ENCODE measurements around the gene TTLL12. TPM values are rescaled to one million over a fixed set of nuclear protein-coding genes. Genes with fewer than 3 reads are reported as not detected.

The TTLL12 gene
- polyA plus RNA-seq, 4 donors, result 19.7 to 60.6 (median 27.8) TPM

DNA sequence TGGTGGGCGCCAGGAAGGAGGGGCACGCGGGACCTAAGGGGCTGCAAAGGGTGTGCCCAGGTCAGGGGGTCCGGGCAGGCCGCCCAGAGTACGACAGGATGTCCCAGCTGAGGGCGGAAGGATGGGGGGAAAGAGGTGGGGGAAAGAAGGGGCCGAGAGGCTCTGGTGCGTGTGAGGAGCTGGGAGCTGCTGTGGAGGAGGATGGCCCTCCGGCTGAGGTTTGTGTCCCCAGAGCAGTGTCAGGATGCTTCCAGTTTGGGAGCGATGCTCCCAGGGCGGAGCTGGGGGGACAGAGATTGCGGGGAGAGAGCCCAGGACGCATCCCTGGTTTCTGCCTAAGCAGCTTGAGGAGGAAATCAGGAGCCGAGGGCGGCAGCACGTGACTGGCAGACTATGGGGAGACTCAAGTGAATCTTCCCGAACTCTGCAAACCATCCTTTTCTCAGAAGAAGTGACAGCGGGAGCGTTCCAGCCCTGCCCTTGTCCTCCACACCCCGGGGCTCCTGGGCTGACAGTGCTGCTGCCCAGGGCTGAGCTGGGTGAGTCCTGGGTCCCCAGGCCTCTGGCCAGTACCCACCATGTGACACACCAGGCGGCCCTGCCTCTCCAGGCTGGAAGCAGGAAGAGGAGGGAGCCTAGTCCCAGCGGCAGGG lies 19.7 kb upstream of the TTLL12 start:
- Histone ChIP-seq H3K36me3 (ENCODE audit: control insufficient read depth in 3 of 3, insufficient read depth in 2 of 3, low read depth in 1 of 3, low read length in 3 of 3) (no peaks in the 10 kb centered on the region), H3K4me3 (ENCODE audit: low read depth in 1 of 3, low read length in 3 of 3) (no peak overlapping the region), H3K4me1 (ENCODE audit: control insufficient read depth in 3 of 3, insufficient read depth in 2 of 3, low read depth in 1 of 3, low read length in 2 of 3) (no peaks in the 10 kb centered on the region), H3K27me3 (ENCODE audit: control insufficient read depth in 3 of 3, insufficient read depth in 3 of 3, low read length in 3 of 3) (no peaks in the 10 kb centered on the region), H3K27ac (ENCODE audit: low read depth in 1 of 3, low read length in 2 of 3) (no peak overlapping the region), H3K9me3 (ENCODE audit: control insufficient read depth in 2 of 2, insufficient read depth in 1 of 2, low read depth in 1 of 2, low read length in 1 of 2) (no peaks in the 10 kb centered on the region)
- DNase-seq (no peak), FAIRE-seq (no peak)
- 50 to 57% (median 57%) methylated on average over 22 to 23 of the region's 23 CpGs for WGBS, 3 donors

DNA sequence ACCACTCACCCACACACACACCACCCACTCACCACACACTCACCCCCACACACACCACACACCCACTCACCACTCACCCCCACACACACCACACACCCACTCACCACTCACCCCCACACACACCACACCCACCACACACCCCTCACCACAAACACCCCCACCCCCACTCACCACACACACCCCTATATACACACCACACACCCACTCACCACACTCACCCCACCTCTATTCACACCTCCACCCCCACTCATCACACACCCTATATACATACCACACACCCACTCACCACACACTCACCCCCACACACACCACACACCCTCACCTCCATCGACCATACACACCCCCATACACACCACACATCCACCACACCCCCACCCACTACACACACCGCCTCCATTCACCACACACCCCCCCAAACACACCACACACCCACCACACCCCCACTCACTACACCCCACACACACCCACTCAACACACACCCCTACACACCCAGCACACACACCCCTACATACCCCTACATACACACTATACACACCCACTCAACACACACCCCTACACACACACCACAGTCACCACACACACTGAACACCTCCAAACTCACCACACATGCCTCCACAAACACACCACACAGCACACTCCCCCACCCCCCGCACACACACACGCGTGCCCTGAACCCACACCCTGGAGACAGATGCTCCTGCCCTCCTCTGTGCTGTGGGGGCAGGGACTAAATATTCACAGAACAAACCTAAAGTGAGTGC lies 19.0 kb upstream of the TTLL12 start:
- H3K4me3 ChIP-seq (ENCODE audit: low read depth in 1 of 3, low read length in 3 of 3), result no peak overlapping the region
- H3K4me1 ChIP-seq (ENCODE audit: control insufficient read depth in 3 of 3, insufficient read depth in 2 of 3, low read depth in 1 of 3, low read length in 2 of 3), result no peaks in the 10 kb centered on the region
- H3K27me3 ChIP-seq (ENCODE audit: control insufficient read depth in 3 of 3, insufficient read depth in 3 of 3, low read length in 3 of 3), result no peaks in the 10 kb centered on the region
- H3K36me3 ChIP-seq (ENCODE audit: control insufficient read depth in 3 of 3, insufficient read depth in 2 of 3, low read depth in 1 of 3, low read length in 3 of 3), result no peaks in the 10 kb centered on the region
- no peak for DNase-seq
- FAIRE-seq, result no peak
- WGBS, 3 donors, result 50 to 69% (median 68%) methylated on average over 5 of the region's 5 CpGs
- no peaks in the 10 kb centered on the region for H3K9me3 ChIP-seq (ENCODE audit: control insufficient read depth in 2 of 2, insufficient read depth in 1 of 2, low read depth in 1 of 2, low read length in 1 of 2)
- no peak overlapping the region for H3K27ac ChIP-seq (ENCODE audit: low read depth in 1 of 3, low read length in 2 of 3)

DNA sequence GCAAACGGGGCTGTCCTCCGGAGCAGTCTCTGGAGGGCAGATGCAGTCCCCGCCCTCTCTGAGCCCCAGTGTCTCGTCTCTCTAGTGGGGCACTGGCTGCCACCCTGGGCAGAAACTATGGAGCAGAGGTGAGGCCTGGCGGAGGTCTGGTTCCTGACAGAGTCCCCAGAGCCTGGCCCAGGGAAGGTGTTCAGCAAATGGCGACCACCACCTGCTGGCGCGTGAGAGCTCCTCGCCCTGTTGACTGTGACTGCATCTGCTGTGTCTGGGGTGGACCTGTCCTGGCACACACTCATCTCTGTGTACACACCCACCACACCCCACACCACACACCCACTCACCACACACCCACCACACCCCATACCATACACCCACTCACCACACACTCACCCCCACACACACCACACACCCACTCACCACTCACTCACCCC lies 18.3 kb upstream of the TTLL12 start:
- no peak for FAIRE-seq
- Histone ChIP-seq H3K36me3 (ENCODE audit: control insufficient read depth in 3 of 3, insufficient read depth in 2 of 3, low read depth in 1 of 3, low read length in 3 of 3) (no peaks in the 10 kb centered on the region), H3K27ac (ENCODE audit: low read depth in 1 of 3, low read length in 2 of 3) (no peak overlapping the region), H3K27me3 (ENCODE audit: control insufficient read depth in 3 of 3, insufficient read depth in 3 of 3, low read length in 3 of 3) (no peaks in the 10 kb centered on the region), H3K4me1 (ENCODE audit: control insufficient read depth in 3 of 3, insufficient read depth in 2 of 3, low read depth in 1 of 3, low read length in 2 of 3) (no peaks in the 10 kb centered on the region), H3K9me3 (ENCODE audit: control insufficient read depth in 2 of 2, insufficient read depth in 1 of 2, low read depth in 1 of 2, low read length in 1 of 2) (no peaks in the 10 kb centered on the region), H3K4me3 (ENCODE audit: low read depth in 1 of 3, low read length in 3 of 3) (no peak overlapping the region)
- DNase-seq, result no peak
- WGBS, 3 donors, result 68 to 84% (median 76%) methylated on average over 9 of the region's 9 CpGs

DNA sequence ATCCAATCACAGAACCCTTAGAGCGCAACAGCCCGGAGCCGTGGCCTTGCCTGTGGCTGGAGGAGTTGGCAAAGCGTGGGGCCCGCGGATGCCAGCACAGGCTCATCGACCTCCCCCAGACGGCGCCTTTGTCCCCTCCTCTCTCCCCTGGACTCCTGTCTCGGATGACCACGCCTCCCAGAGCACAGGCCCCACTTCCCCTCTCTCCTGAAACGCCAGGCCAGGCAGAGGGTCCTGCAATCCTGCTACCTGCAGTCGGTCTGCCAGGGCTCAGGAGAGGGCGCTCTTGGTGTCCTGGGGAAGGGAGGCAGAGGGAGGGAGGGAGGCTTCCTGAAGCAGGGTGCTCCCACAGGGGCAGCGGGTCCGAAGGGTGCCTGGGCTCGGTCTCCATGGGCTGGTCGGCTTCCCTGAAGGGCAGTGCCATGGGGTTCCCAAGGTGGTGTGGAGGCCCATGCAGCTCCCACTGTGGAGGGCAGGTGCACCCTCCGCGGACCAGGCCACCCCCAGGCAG lies 16.6 kb upstream of the TTLL12 start:
- Histone ChIP-seq H3K4me1 (ENCODE audit: control insufficient read depth in 3 of 3, insufficient read depth in 2 of 3, low read depth in 1 of 3, low read length in 2 of 3) (no peaks in the 10 kb centered on the region), H3K36me3 (ENCODE audit: control insufficient read depth in 3 of 3, insufficient read depth in 2 of 3, low read depth in 1 of 3, low read length in 3 of 3) (no peaks in the 10 kb centered on the region), H3K27ac (ENCODE audit: low read depth in 1 of 3, low read length in 2 of 3) (no peak overlapping the region), H3K4me3 (ENCODE audit: low read depth in 1 of 3, low read length in 3 of 3) (no peak overlapping the region), H3K9me3 (ENCODE audit: control insufficient read depth in 2 of 2, insufficient read depth in 1 of 2, low read depth in 1 of 2, low read length in 1 of 2) (no peaks in the 10 kb centered on the region), H3K27me3 (ENCODE audit: control insufficient read depth in 3 of 3, insufficient read depth in 3 of 3, low read length in 3 of 3) (no peaks in the 10 kb centered on the region)
- WGBS, 3 donors, result 67 to 79% (median 69%) methylated on average over 19 to 20 of the region's 20 CpGs
- FAIRE-seq (no peak), DNase-seq (no peak)

DNA sequence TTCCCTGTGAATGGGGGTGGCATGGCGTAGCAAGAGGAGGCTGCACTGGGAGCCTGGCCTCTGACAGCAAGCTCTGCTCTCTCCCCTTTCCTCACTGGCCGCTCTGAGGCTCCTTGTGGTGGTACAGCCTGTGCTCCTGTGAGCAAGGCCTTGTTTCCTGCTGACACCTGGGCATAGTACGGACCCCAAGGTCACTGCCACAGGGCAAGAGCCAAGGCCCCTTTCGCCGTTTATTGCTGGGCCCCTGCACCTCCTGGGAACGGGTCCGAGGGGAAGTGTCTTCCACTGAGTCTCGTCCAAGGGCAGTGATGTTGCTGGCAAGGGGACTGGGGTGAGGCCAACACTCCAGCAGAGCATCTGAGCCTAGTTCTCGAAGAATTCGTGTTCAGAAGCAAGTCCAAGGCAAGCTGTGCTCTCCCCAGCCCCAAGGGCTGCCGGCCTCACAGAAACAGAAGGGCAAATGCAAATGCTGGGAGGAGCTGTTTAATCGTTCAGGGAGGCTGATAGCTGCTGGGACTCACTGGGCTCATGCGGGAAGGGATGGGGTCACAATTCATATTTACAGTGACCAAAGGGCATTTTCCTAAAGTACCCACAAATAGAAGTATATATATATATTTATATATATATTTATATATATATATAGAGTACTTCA lies 15.9 kb upstream of the TTLL12 start:
- no peak overlapping the region for H3K4me3 ChIP-seq (ENCODE audit: low read depth in 1 of 3, low read length in 3 of 3)
- no peaks in the 10 kb centered on the region for H3K27me3 ChIP-seq (ENCODE audit: control insufficient read depth in 3 of 3, insufficient read depth in 3 of 3, low read length in 3 of 3)
- H3K4me1 ChIP-seq (ENCODE audit: control insufficient read depth in 3 of 3, insufficient read depth in 2 of 3, low read depth in 1 of 3, low read length in 2 of 3), result no peaks in the 10 kb centered on the region
- no peaks in the 10 kb centered on the region for H3K9me3 ChIP-seq (ENCODE audit: control insufficient read depth in 2 of 2, insufficient read depth in 1 of 2, low read depth in 1 of 2, low read length in 1 of 2)
- H3K27ac ChIP-seq (ENCODE audit: low read depth in 1 of 3, low read length in 2 of 3), result no peak overlapping the region
- DNase-seq, result no peak
- 65 to 71% (median 69%) methylated on average over 13 of the region's 13 CpGs for WGBS, 3 donors
- FAIRE-seq, result no peak
- no peaks in the 10 kb centered on the region for H3K36me3 ChIP-seq (ENCODE audit: control insufficient read depth in 3 of 3, insufficient read depth in 2 of 3, low read depth in 1 of 3, low read length in 3 of 3)

DNA sequence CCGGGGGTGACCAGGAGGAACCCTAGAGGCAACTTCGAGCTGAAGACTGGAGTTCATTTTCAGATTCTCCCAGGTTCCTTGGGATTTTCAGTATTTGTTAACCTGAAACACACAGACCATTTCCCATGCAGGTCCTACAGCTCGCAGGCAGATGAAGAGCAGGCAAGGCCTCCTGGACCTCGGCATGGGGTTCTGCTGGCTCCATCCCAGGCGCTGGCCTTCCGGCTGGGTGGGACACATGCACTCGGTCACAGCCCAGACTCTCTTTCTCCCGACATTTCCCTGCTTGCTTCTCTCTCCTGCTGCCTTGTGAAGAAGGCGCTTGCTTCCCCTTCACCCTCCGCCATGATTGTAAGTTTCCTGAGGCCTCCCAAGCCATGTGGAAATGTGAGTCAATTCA lies 15.4 kb upstream of the TTLL12 start:
- FAIRE-seq, result no peak
- 90 to 96% (median 91%) methylated on average over 10 of the region's 10 CpGs for WGBS, 3 donors
- Histone ChIP-seq H3K27ac (ENCODE audit: low read depth in 1 of 3, low read length in 2 of 3) (no peak overlapping the region), H3K27me3 (ENCODE audit: control insufficient read depth in 3 of 3, insufficient read depth in 3 of 3, low read length in 3 of 3) (no peaks in the 10 kb centered on the region), H3K36me3 (ENCODE audit: control insufficient read depth in 3 of 3, insufficient read depth in 2 of 3, low read depth in 1 of 3, low read length in 3 of 3) (no peaks in the 10 kb centered on the region), H3K4me3 (ENCODE audit: low read depth in 1 of 3, low read length in 3 of 3) (no peak overlapping the region), H3K4me1 (ENCODE audit: control insufficient read depth in 3 of 3, insufficient read depth in 2 of 3, low read depth in 1 of 3, low read length in 2 of 3) (no peaks in the 10 kb centered on the region), H3K9me3 (ENCODE audit: control insufficient read depth in 2 of 2, insufficient read depth in 1 of 2, low read depth in 1 of 2, low read length in 1 of 2) (no peaks in the 10 kb centered on the region)
- DNase-seq, result no peak

DNA sequence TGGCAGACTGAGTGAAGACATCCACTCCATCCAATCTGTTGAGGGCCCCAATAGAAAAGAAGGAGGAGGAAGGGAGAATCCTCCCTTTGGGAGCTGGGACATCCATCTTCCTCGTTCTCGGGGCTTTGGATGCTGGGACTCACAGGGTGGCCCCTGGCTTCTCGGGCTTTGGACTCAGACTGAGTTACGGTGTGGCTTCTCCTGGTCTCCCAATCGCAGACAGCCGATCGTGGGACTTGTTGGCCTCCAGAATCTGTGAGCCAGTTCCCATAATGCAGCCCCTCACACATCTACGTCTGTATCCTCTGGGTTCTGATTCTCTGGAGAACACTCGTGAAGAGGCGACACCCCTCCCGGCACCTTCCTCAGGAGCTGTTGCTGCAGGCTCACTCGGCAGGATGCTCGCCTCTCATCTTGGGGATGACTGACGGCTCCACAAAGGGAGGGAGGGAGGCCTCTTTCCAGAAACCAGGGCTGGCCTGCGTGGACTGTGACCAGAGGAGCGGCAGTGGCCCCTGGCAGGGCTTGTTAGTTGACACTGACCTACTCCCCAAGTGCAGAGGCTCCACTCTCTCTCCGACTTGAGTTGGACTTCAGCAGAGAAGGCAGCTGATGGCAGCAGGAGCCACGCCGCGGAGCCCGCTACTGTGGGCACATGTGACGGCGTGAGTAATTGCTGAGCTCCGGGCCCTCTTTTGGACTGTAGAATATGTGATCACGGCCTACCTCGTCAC lies 14.7 kb upstream of the TTLL12 start:
- H3K27ac ChIP-seq (ENCODE audit: low read depth in 1 of 3, low read length in 2 of 3), result no peak overlapping the region
- no peaks in the 10 kb centered on the region for H3K4me1 ChIP-seq (ENCODE audit: control insufficient read depth in 3 of 3, insufficient read depth in 2 of 3, low read depth in 1 of 3, low read length in 2 of 3)
- H3K4me3 ChIP-seq (ENCODE audit: low read depth in 1 of 3, low read length in 3 of 3), result no peak overlapping the region
- H3K36me3 ChIP-seq (ENCODE audit: control insufficient read depth in 3 of 3, insufficient read depth in 2 of 3, low read depth in 1 of 3, low read length in 3 of 3), result no peaks in the 10 kb centered on the region
- no peak for FAIRE-seq
- H3K27me3 ChIP-seq (ENCODE audit: control insufficient read depth in 3 of 3, insufficient read depth in 3 of 3, low read length in 3 of 3), result no peaks in the 10 kb centered on the region
- no peaks in the 10 kb centered on the region for H3K9me3 ChIP-seq (ENCODE audit: control insufficient read depth in 2 of 2, insufficient read depth in 1 of 2, low read depth in 1 of 2, low read length in 1 of 2)
- 86 to 93% (median 87%) methylated on average over 26 of the region's 26 CpGs for WGBS, 3 donors
- no peak for DNase-seq

DNA sequence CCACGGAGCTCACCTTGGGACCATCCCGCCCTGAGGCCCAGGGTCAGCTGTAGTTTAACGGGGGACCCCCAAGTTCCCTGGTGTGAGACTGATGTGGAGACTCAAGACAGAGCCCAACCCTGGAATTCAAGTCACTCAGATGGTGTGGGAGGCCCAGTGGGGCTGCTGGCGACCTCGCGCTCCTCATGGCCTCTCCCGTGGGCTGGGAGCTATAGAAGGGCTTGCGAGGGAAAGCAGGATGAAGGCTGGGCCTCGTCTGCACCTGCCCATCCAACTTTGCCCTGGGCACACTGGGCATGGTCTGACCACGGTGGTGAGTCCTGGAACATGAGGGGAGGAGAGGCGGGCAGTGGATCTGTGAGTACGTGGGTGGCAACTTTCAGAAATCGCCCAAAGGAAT lies 13.6 kb upstream of the TTLL12 start:
- no peak overlapping the region for H3K27ac ChIP-seq (ENCODE audit: low read depth in 1 of 3, low read length in 2 of 3)
- 77 to 86% (median 82%) methylated on average over 13 of the region's 13 CpGs for WGBS, 3 donors
- H3K27me3 ChIP-seq (ENCODE audit: control insufficient read depth in 3 of 3, insufficient read depth in 3 of 3, low read length in 3 of 3), result no peaks in the 10 kb centered on the region
- FAIRE-seq (no peak), DNase-seq (no peak)
- H3K4me3 ChIP-seq (ENCODE audit: low read depth in 1 of 3, low read length in 3 of 3), result no peak overlapping the region
- H3K4me1 ChIP-seq (ENCODE audit: control insufficient read depth in 3 of 3, insufficient read depth in 2 of 3, low read depth in 1 of 3, low read length in 2 of 3), result no peaks in the 10 kb centered on the region
- H3K36me3 ChIP-seq (ENCODE audit: control insufficient read depth in 3 of 3, insufficient read depth in 2 of 3, low read depth in 1 of 3, low read length in 3 of 3), result no peaks in the 10 kb centered on the region
- no peaks in the 10 kb centered on the region for H3K9me3 ChIP-seq (ENCODE audit: control insufficient read depth in 2 of 2, insufficient read depth in 1 of 2, low read depth in 1 of 2, low read length in 1 of 2)

Data from small intestine (tissue), 7 donors.